SU-DHL-6 (cell line): ENCODE results near the gene HOXC11.

ENCODE experiments used
- CTCF ChIP-seq: fragments of 200-600 bp; sonication (generic); IDR thresholded peaks from one replicate; pipeline ENCODE4 v1.5.1; 2017; ENCODE audit warnings: antibody characterized with exemption, mild to moderate bottlenecking, low read length, moderate library complexity; ENCODE audit not compliant: insufficient read depth, poor library complexity, severe bottlenecking
- EZH2phosphoT487 ChIP-seq: fragments of 200-600 bp; sonication (generic), shearing (Covaris generic); conservative IDR thresholded peaks from 2 replicates; pipeline ENCODE4 v1.6.1; 2018; ENCODE audit warnings: mild to moderate bottlenecking, antibody characterized with exemption, low read length, moderate library complexity, mixed read lengths

GRCh38 chr12:54008260-54008552 lies 35.3 kb downstream of the HOXC11 start:
- TF ChIP-seq CTCF (no peak), EZH2phosphoT487 (no peak)
